Measurements from ENCODE around the gene SLC22A16. TPM values are rescaled to one million over a fixed set of nuclear protein-coding genes. Genes with fewer than 3 reads are reported as not detected.

The SLC22A16 gene
- total RNA-seq, 1 donor from 2014 or later: not detected

- H3K27me3 Mint-ChIP-seq (ENCODE audit: unreplicated experiment): peaks cover 1% of the 10 kb centered on the region
- no peak overlapping the region for H3K27ac Mint-ChIP-seq (ENCODE audit: unreplicated experiment)
- H3K9me3 Mint-ChIP-seq (ENCODE audit: unreplicated experiment): no peaks in the 10 kb centered on the region
- no peak for DNase-seq
- H3K4me1 Mint-ChIP-seq (ENCODE audit: low read depth, unreplicated experiment): no peaks in the 10 kb centered on the region
- no peak for TF ChIP-seq CTCF (IDR thresholded peaks at IDR 0.05; ENCODE audit: partially characterized antibody, unreplicated experiment)
- H3K36me3 Mint-ChIP-seq (ENCODE audit: unreplicated experiment): no peaks in the 10 kb centered on the region
- H3K4me3 Mint-ChIP-seq (ENCODE audit: unreplicated experiment): no peak overlapping the region
These were observed 48.3 kb downstream of the SLC22A16 start for GRCh38 chr6:110428153-110428552.

DNA sequence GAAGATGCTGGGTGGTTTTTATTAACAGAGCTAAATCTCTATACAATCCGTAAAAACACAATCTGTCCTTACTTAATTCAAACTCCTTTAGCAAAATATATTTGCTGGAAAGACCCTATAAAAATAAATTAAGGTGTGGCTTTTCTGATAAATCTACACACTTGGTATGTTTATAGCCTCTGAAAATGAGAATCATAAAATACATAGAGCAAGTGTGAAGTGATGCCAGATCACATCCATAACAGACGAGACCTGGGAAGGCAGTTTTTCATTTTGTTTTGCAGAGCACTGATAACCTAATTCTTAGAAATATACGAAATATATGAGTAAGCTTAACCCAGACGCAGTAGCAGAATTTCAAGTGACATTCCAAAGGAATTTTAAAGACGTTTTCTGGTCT lies 50.6 kb downstream of the SLC22A16 start:
- Mint-ChIP-seq H3K4me3 (ENCODE audit: unreplicated experiment) (no peak overlapping the region), H3K9me3 (ENCODE audit: unreplicated experiment) (no peaks in the 10 kb centered on the region), H3K36me3 (ENCODE audit: unreplicated experiment) (peaks cover 7% of the 10 kb centered on the region), H3K27me3 (ENCODE audit: unreplicated experiment) (peaks cover 1% of the 10 kb centered on the region), H3K27ac (ENCODE audit: unreplicated experiment) (no peak overlapping the region), H3K4me1 (ENCODE audit: low read depth, unreplicated experiment) (no peaks in the 10 kb centered on the region)
- no peak for DNase-seq
- TF ChIP-seq CTCF (IDR thresholded peaks at IDR 0.05; ENCODE audit: partially characterized antibody, unreplicated experiment): no peak

DNA sequence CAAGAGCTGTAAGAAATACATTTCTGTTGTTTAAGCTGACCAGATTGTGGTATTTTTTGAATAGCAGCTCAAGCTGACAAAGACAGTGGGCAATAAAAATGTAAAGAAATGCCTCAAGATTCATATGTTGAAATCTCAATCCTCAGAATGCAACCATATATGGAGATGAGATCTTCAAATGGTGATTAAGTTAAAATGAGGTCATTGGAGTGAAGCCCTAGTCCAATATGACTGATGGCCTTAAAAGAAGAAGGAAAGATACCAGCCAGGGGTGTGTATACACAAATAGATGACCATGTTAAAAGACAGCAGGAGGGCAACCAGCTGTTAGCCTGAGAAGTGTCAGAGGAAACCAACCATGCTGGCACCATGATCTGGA lies 54.0 kb downstream of the SLC22A16 start:
- DNase-seq: no peak
- no peak overlapping the region for H3K4me3 Mint-ChIP-seq (ENCODE audit: unreplicated experiment)
- no peak overlapping the region for H3K27ac Mint-ChIP-seq (ENCODE audit: unreplicated experiment)
- H3K9me3 Mint-ChIP-seq (ENCODE audit: unreplicated experiment): no peaks in the 10 kb centered on the region
- H3K36me3 Mint-ChIP-seq (ENCODE audit: unreplicated experiment): peaks cover 7% of the 10 kb centered on the region
- H3K4me1 Mint-ChIP-seq (ENCODE audit: low read depth, unreplicated experiment): no peaks in the 10 kb centered on the region
- H3K27me3 Mint-ChIP-seq (ENCODE audit: unreplicated experiment): peaks cover 1% of the 10 kb centered on the region
- no peak for TF ChIP-seq CTCF (IDR thresholded peaks at IDR 0.05; ENCODE audit: partially characterized antibody, unreplicated experiment)

GRCh38 chr6:110421749-110422443 lies 54.5 kb downstream of the SLC22A16 start:
- Mint-ChIP-seq H3K27ac (ENCODE audit: unreplicated experiment) (no peak overlapping the region), H3K9me3 (ENCODE audit: unreplicated experiment) (no peaks in the 10 kb centered on the region), H3K4me3 (ENCODE audit: unreplicated experiment) (no peak overlapping the region), H3K27me3 (ENCODE audit: unreplicated experiment) (peaks cover 1% of the 10 kb centered on the region), H3K4me1 (ENCODE audit: low read depth, unreplicated experiment) (no peaks in the 10 kb centered on the region), H3K36me3 (ENCODE audit: unreplicated experiment) (peaks cover 7% of the 10 kb centered on the region)
- no peak for DNase-seq
- no peak for TF ChIP-seq CTCF (IDR thresholded peaks at IDR 0.05; ENCODE audit: partially characterized antibody, unreplicated experiment)

GRCh38 chr6:110419028-110419739 lies 57.2 kb downstream of the SLC22A16 start:
- H3K4me3 Mint-ChIP-seq (ENCODE audit: unreplicated experiment): no peak overlapping the region
- H3K36me3 Mint-ChIP-seq (ENCODE audit: unreplicated experiment): peaks cover 7% of the 10 kb centered on the region
- no peak for DNase-seq
- peaks cover 1% of the 10 kb centered on the region for H3K27me3 Mint-ChIP-seq (ENCODE audit: unreplicated experiment)
- no peak for TF ChIP-seq CTCF (IDR thresholded peaks at IDR 0.05; ENCODE audit: partially characterized antibody, unreplicated experiment)
- H3K27ac Mint-ChIP-seq (ENCODE audit: unreplicated experiment): no peak overlapping the region
- no peaks in the 10 kb centered on the region for H3K4me1 Mint-ChIP-seq (ENCODE audit: low read depth, unreplicated experiment)
- no peaks in the 10 kb centered on the region for H3K9me3 Mint-ChIP-seq (ENCODE audit: unreplicated experiment)

All from glutamatergic neuron (in vitro differentiated cells).